ENCODE measurements around the gene AMDHD2. TPM values are rescaled to one million over a fixed set of nuclear protein-coding genes. Genes with fewer than 3 reads are reported as not detected.

Gene AMDHD2
- total RNA-seq, 2 experiments from 2014 or later, result 51.8 to 59.7 TPM

GRCh38 chr16:2497116-2497630 is 23.0 kb upstream of the AMDHD2 start:
- TF ChIP-seq EZH2phosphoT487 (IDR thresholded peaks at IDR 0.05; ENCODE audit: borderline replicate concordance, low read depth, low read length), result no peak
- Histone ChIP-seq H3K4me1 (ENCODE audit: insufficient read depth, low read length, poor library complexity, severe bottlenecking) (peaks cover 10% of the 10 kb centered on the region), H4K20me1 (ENCODE audit: insufficient read depth, low read length) (no peaks in the 10 kb centered on the region), H3K9me3 (ENCODE audit: low read length) (no peaks in the 10 kb centered on the region), H3K27ac (ENCODE audit: low read depth, low read length, poor library complexity, severe bottlenecking) (no peak overlapping the region), H3K4me3 (ENCODE audit: low read depth, low read length, poor library complexity, severe bottlenecking) (no peak overlapping the region), H2AFZ (ENCODE audit: low read length) (no peak overlapping the region), H3K79me2 (ENCODE audit: insufficient read depth, low read depth, low read length) (no peaks in the 10 kb centered on the region), H3K36me3 (ENCODE audit: insufficient read depth, low read length) (peaks cover 28% of the 10 kb centered on the region), H3K9me2 (ENCODE audit: insufficient read depth, low read length) (no peaks in the 10 kb centered on the region), H3K4me2 (ENCODE audit: low read length) (no peak overlapping the region)
- intact Hi-C loops (cut with micrococcal nuclease; ENCODE audit: unreplicated experiment), result no loop called here
- DNase-seq (ENCODE audit: low spot score), result no peak
- ChIA-PET POLR2A (interaction anchor here (0.6 kb wide), 1 partner anchor 303 kb away, joined by 5 read pairs; no protein-coding TSS in a partner anchor), CTCF (ENCODE audit: unreplicated experiment) (no interaction called here)
- no TSS peak for BruUV-seq (replicated peaks)

GRCh38 chr16:2497695-2498484 is 22.3 kb upstream of the AMDHD2 start:
- intact Hi-C loops (cut with micrococcal nuclease; ENCODE audit: unreplicated experiment), result no loop called here

More at GRCh38 chr16:2497695-2498484, 22.3 kb upstream of the AMDHD2 start:
- H3K9me3 ChIP-seq (ENCODE audit: low read length), result no peaks in the 10 kb centered on the region
- no peak for TF ChIP-seq EZH2phosphoT487 (IDR thresholded peaks at IDR 0.05; ENCODE audit: borderline replicate concordance, low read depth, low read length)
- TF ChIP-seq CTCF (conservative IDR thresholded peaks at IDR 0.05; ENCODE audit: low read length), result no peak
- H3K27ac ChIP-seq (ENCODE audit: low read depth, low read length, poor library complexity, severe bottlenecking), result no peak overlapping the region
- H3K36me3 ChIP-seq (ENCODE audit: insufficient read depth, low read length), result peaks cover 34% of the 10 kb centered on the region
- H4K20me1 ChIP-seq (ENCODE audit: insufficient read depth, low read length), result no peaks in the 10 kb centered on the region
- H3K79me2 ChIP-seq (ENCODE audit: insufficient read depth, low read depth, low read length), result no peaks in the 10 kb centered on the region
- POLR2A ChIA-PET, result no interaction called here
- no TSS peak for BruUV-seq (replicated peaks)
- no peak overlapping the region for H2AFZ ChIP-seq (ENCODE audit: low read length)
- H3K9me2 ChIP-seq (ENCODE audit: insufficient read depth, low read length), result no peaks in the 10 kb centered on the region
- no peak overlapping the region for H3K4me3 ChIP-seq (ENCODE audit: low read depth, low read length, poor library complexity, severe bottlenecking)
- H3K4me1 ChIP-seq (ENCODE audit: insufficient read depth, low read length, poor library complexity, severe bottlenecking), result peaks cover 10% of the 10 kb centered on the region
- no peak overlapping the region for H3K4me2 ChIP-seq (ENCODE audit: low read length)
- CTCF ChIA-PET (ENCODE audit: unreplicated experiment), result no interaction called here
- no peak for DNase-seq (ENCODE audit: low spot score)
